GM19025 (cell line): ENCODE measurements around the gene ARRB1.
"Not testable (repeated sequence)": the region's sequence is repeated elsewhere in the genome, so short reads cannot be mapped to it uniquely, and the experiment has no call there.

ENCODE experiments used
- ATAC-seq: cut with Tn5 transposase; IDR thresholded peaks from one replicate; pipeline ENCODE4 v1.9.1; 2021; ENCODE audit warnings: mild to moderate bottlenecking, low read depth, moderate library complexity; ENCODE audit not compliant: unreplicated experiment

Gene ARRB1

DNA sequence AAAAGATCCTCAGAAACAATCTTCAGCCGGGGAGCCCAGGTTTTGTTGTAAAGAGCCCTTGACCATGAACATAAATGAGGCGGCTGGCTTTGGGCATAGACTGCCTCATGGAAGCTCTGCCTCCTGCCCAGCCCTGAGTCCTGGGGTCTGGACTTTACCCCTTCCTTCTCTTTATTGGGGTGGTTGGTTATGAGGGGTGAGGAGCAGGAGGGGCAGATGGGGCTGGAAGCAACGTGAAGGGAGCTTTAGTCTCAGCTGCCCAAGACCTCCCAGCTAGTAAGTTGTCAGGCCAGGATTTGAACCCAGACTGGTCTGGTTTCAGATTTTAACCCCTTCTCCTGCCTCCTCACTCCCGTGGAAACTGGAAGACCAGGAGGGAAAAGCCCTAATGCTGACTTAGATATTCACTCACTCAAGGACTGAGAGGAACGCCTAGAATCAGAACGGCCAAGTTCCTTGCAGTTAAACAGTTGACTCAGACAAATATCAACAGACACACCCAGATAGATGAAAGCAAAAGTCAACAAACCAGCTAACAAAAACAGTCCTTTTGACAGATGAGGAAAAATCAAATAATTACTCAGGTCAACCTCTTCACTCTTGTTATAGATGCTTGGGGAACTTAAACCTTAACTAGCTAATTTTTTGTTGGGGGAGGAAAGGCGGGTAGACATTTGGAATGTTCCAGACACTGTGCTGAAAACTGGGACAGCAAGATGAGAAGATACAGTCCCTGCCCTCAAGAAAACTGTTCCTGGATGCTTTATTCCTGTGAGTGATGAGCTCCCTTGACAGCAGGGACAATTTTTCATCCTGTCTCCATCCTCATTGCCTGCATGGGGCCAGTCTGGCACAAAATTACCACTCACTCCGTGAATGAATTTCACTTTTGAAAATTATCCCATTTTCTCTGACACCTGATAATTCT lies 20.8 kb upstream of the ARRB1 start:
- ATAC-seq, result no peak

DNA sequence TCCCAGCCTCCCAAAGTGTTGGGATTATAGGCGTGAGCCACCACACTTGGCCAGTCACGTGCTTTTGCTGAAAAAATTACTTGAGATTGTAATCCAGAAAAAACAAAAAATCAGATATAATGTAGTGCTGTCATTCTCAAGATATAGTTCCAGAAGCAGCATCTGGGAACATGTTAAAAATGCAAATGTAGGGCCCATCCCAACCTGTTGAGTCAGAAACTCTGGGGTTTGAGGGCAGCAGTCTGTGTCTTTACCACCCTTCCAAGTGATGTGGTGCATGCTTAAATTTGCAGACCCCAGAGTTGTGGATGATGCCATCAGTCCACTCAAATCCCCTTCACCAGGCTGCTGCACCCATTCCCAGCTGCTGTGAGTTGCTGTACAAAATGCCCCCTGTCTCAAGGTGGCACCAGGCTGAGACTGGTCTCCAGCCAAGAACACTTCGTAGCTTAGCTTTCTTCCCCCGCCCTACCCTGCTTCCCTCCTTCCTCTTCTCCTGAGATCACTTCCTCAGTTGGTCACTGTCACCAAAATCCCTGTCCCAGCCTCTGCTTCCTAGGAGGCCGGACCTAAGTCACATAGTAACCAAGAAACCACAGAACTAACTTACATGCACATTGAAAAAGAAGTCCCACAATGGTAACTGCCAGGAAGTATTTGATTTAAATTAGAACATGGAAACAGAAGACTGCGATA lies 18.2 kb upstream of the ARRB1 start:
- no peak for ATAC-seq

DNA sequence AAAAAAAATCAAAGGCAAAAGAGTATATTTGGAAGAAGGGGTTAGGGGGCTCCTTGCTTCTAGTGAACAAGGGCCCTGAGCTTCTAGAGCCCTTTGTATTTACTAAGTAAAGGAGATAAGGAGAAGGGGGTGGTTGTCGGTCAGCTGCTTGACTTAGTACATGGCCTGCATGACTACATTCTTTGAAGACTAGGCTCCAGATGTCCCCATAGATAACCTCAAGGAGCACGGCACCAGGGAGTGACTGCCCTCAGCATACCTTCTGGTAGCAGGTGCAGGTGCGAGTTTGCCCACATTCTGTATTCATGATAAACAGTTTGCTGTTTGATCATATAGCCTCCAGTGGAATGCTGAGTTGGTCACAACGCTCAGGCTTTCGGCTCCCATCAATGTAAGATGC lies 15.4 kb upstream of the ARRB1 start:
- ATAC-seq, result not testable (repeated sequence)

GRCh38 chr11:75365711-75366181 lies 14.3 kb upstream of the ARRB1 start:
- ATAC-seq, result no peak

- not testable (repeated sequence) for ATAC-seq
Observed at GRCh38 chr11:75362285-75362684, 10.8 kb upstream of the ARRB1 start.

- no peak for ATAC-seq
Observed at GRCh38 chr11:75356613-75357012, 5.2 kb upstream of the ARRB1 start.

DNA sequence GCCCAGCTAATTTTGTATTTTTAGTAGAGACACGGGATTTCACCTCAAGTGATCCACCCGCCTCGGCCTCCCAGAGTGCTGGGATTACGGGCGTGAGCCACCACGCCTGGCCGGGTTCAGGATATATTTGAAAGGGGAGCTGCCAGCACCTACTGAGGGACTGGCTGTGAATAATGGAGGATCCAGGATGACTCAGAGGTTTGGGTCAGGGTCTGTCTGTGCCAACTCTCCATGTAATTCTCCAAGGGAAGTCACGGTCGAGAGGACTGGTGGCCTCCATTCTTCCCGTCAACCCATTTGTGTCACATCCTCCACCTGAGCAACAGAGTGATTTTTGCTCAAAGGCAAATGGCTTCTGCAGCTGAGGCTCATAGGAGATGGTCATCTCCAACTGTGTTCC lies 3.6 kb upstream of the ARRB1 start:
- ATAC-seq, result no peak

- ATAC-seq, result no peak
Observed at GRCh38 chr11:75352588-75353206, 1.2 kb upstream of the ARRB1 start.

- no peak for ATAC-seq
Observed at GRCh38 chr11:75351791-75352587, 528 bp upstream of the ARRB1 start.

GRCh38 chr11:75350743-75351540 lies 519 bp downstream of the ARRB1 start:
- ATAC-seq, result no peak

- no peak for ATAC-seq
Observed at GRCh38 chr11:75350122-75350742, 1.2 kb downstream of the ARRB1 start.

GRCh38 chr11:75349521-75350116 lies 1.8 kb downstream of the ARRB1 start:
- no peak for ATAC-seq

- no peak for ATAC-seq
Observed at GRCh38 chr11:75347781-75348566, 3.5 kb downstream of the ARRB1 start.

DNA sequence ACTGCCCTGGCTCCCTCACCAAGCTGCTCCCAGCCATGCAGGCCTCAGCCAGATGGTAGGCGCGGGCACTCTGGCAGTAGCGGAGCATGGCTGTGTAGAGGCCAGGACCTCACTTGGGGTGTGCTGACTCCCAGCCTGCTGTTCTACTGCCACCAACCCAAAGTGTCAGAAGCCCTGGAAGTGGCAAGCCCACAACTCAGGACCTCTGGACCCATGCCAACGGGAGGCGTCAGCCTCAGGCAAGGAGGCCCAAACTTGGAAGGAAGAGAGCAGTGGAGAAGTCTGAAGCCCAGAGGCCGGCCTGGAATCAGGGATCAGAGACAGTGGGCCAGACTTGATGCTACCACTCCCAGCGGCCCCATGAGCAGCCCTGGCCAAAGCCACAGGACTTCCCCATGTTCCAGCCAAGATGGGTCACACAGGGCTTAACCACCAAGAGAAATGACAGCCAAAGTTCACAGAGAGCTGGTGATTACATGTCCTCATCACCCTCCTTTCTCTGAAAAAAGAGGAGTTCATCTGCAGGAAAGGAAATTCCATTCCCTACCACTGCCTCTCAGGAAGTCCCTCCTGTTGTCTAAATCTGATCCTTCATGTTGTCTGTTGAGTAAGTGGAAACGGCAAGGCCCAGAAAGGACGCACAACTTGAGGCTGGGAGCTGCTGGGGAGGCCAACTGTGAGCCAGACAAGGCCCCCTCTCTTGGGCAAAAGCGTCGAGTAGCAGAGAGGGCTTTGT lies 4.4 kb downstream of the ARRB1 start:
- ATAC-seq, result no peak

DNA sequence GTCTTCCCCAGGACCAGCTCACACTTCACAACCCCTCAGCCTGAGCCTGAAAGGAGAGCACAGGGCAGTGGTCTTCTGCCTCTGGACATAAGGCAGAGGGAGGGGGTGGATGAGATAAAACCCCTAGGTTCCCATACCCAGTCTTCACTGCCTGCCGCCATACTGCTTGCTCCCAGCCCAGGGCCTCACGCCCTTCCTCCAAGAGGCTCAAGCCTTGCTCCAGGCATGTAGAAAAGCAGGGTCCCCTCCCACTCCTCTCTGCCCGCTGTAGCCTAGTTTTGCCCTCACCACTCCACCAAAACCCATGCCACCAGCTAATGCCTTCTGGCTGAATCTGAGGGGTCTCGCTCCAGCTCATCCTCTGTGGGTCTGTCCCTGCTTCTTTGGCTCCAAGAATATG lies 5.2 kb downstream of the ARRB1 start:
- no peak for ATAC-seq

DNA sequence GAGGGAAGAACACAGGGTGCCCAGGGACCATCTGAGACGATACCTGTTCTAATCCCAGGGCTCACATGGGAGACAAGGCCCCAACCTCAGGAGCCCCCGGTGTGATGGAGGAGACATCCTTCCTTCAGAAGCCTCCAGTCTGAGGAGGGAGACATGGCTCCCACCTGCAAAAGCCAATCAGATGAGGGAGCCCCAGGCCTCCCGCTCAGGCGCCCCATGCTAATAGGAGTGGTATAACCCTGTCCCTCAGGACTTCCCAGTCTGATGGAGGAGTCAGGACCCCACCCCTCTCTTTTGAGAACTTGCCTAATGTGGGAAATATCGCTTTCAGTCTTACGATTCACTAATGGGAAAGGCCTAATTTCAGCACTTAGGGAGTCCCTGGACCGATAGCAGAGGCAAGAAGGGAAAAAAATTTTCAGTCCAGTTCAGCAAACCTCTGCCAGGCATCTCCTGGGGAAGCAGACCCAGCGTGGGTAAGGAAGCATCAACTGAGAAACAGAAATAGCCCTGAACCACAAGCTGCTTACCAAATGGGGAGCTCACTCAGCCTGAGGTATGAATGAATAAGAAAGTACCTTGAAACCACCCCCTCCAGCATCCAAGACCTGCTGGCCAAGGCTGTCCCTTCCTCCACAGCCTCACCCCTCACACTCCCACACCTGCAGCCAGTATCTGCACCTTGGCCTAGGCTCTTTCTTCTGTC lies 5.9 kb downstream of the ARRB1 start:
- ATAC-seq, result no peak
